HepG2 (cell line): ENCODE results near the gene CCDC87. TPM values are rescaled to one million over a fixed set of nuclear protein-coding genes. Genes with fewer than 3 reads are reported as not detected.

Source experiments
- CBX5 ChIP-seq: sonication (generic); formaldehyde crosslinking; IDR thresholded peaks from 2 replicates; pipeline ENCODE4 v1.4.0; 2020; ENCODE audit warnings: missing genetic modification reagents, borderline replicate concordance
- CHD2 ChIP-seq: IDR thresholded peaks from 2 replicates; pipeline ENCODE4 v1.6.1; 2011; ENCODE audit warnings: low read depth, low read length, improper control_type of control experiment
- DPF2 ChIP-seq: sonication (generic); formaldehyde crosslinking; IDR thresholded peaks from 2 replicates; pipeline ENCODE4 v1.4.0; 2020; ENCODE audit warnings: mild to moderate bottlenecking, low read depth, missing genetic modification reagents, borderline replicate concordance
- ETV5 ChIP-seq: IDR thresholded peaks from 2 replicates; pipeline ENCODE4 v1.6.1; 2018; ENCODE audit warnings: missing biosample characterization, missing genetic modification reagents, inconsistent platforms, borderline replicate concordance
- FOXA1 ChIP-seq, 2 experiments: fragments of 450-650 bp in 1 of 2; sonication (generic) in 1 of 2; formaldehyde crosslinking in 1 of 2; IDR thresholded peaks; 2 replicates each; pipeline versions ENCODE4 v1.4.0 to v1.6.1; 2016 to 2020; ENCODE audit warnings: missing genetic modification reagents in 1 of 2
- GABPA ChIP-seq, 2 experiments: IDR thresholded peaks; 2 replicates each; pipeline ENCODE4 v1.6.1; 2011 to 2016; ENCODE audit warnings: low read depth in 2 of 2, low read length in 1 of 2, missing biosample characterization in 1 of 2, missing genetic modification characterization in 1 of 2
- HDAC1 ChIP-seq: sonication (generic); formaldehyde crosslinking; IDR thresholded peaks from 2 replicates; pipeline ENCODE4 v1.5.1; 2020; ENCODE audit warnings: mild to moderate bottlenecking, missing genetic modification reagents
- JUND ChIP-seq: sonication (generic); formaldehyde crosslinking; IDR thresholded peaks from 2 replicates; pipeline ENCODE4 v1.8.0; 2022; ENCODE audit warnings: mild to moderate bottlenecking, missing genetic modification reagents
- NCOA1 ChIP-seq: sonication (generic); formaldehyde crosslinking; IDR thresholded peaks from 2 replicates; pipeline ENCODE4 v1.9.0; 2021; ENCODE audit warnings: missing genetic modification reagents
- NRL ChIP-seq: sonication (generic); formaldehyde crosslinking; IDR thresholded peaks from 2 replicates; pipeline ENCODE4 v1.5.0; 2020; ENCODE audit warnings: missing genetic modification reagents, mild to moderate bottlenecking, moderate library complexity, borderline replicate concordance
- POGZ ChIP-seq: sonication (generic); formaldehyde crosslinking; IDR thresholded peaks from 2 replicates; pipeline ENCODE4 v1.4.0; 2020; ENCODE audit warnings: mild to moderate bottlenecking, missing genetic modification reagents
- TBL1XR1 ChIP-seq: fragments of 150-350 bp; IDR thresholded peaks from 2 replicates; pipeline ENCODE4 v1.6.1; 2014; ENCODE audit warnings: borderline replicate concordance, low read length; ENCODE audit not compliant: partially characterized antibody
- ZBTB10 ChIP-seq: sonication (generic); formaldehyde crosslinking; IDR thresholded peaks from 2 replicates; pipeline ENCODE4 v1.4.0; 2020; ENCODE audit warnings: missing genetic modification reagents, borderline replicate concordance
- ZNF12 ChIP-seq: sonication (generic); formaldehyde crosslinking; IDR thresholded peaks from 2 replicates; pipeline ENCODE4 v1.5.0; 2020; ENCODE audit warnings: missing genetic modification reagents
- ZNF446 ChIP-seq: sonication (generic); formaldehyde crosslinking; IDR thresholded peaks from 2 replicates; pipeline ENCODE4 v1.5.0; 2020; ENCODE audit warnings: mild to moderate bottlenecking, missing genetic modification reagents
- ZNF546 ChIP-seq: sonication (generic); formaldehyde crosslinking; conservative IDR thresholded peaks from 2 replicates; pipeline ENCODE4 v1.8.1; 2023; ENCODE audit warnings: mild to moderate bottlenecking, missing genetic modification reagents
- ZSCAN9 ChIP-seq: IDR thresholded peaks from 2 replicates; pipeline ENCODE4 v1.6.1; 2016; ENCODE audit warnings: borderline replicate concordance
- polyA plus RNA-seq, 8 experiments: library from polyadenylated mRNA; depleted of rRNA in 3 of 8; stranded (reverse) in 7 of 8; unstranded in 1 of 8; fragments of >200 nt; fragmentation: Illumina TruSeq in 4 of 8; extraction: Trizol in 4 of 8; gene quantifications; 2 replicates each; pipeline versions ENCODE4 v1.2.1 to v1.2.3, GENCODE V29; 2011 to 2016; ENCODE audit warnings: low read depth in 4 of 8, missing spikeins in 1 of 8, mixed read lengths in 1 of 8; ENCODE audit not compliant: insufficient read depth in 1 of 8
- total RNA-seq, 5 experiments: library from RNA; depleted of rRNA; stranded (reverse); fragments of >200 nt; fragmentation: Illumina TruSeq; extraction: Trizol; gene quantifications; 2 replicates each; pipeline ENCODE4 v1.2.3, GENCODE V29; 2016; ENCODE audit warnings: low read depth in 1 of 5
- TF ChIP-seq, protein P1 (sequence below): sonication (generic); formaldehyde crosslinking; IDR thresholded peaks from 2 replicates; pipeline ENCODE4 v1.5.0; 2020; ENCODE audit warnings: mild to moderate bottlenecking, missing genetic modification reagents
- TF ChIP-seq, protein P2 (sequence below): sonication (generic); formaldehyde crosslinking; IDR thresholded peaks from 2 replicates; pipeline ENCODE4 v1.8.1; 2023; ENCODE audit warnings: mild to moderate bottlenecking, inconsistent platforms, moderate library complexity, missing genetic modification reagents, borderline replicate concordance
- TF ChIP-seq, protein P3 (sequence below): sonication (generic); formaldehyde crosslinking; IDR thresholded peaks from 2 replicates; pipeline ENCODE4 v1.8.1; 2022; ENCODE audit warnings: mild to moderate bottlenecking, missing genetic modification reagents

CCDC87 gene
- total and polyA plus RNA-seq, 2 of the 13 experiments (the other 11 are each of a cell fraction or from before 2014, with no cell fraction given) = 0.05 to 0.42 TPM

DNA sequence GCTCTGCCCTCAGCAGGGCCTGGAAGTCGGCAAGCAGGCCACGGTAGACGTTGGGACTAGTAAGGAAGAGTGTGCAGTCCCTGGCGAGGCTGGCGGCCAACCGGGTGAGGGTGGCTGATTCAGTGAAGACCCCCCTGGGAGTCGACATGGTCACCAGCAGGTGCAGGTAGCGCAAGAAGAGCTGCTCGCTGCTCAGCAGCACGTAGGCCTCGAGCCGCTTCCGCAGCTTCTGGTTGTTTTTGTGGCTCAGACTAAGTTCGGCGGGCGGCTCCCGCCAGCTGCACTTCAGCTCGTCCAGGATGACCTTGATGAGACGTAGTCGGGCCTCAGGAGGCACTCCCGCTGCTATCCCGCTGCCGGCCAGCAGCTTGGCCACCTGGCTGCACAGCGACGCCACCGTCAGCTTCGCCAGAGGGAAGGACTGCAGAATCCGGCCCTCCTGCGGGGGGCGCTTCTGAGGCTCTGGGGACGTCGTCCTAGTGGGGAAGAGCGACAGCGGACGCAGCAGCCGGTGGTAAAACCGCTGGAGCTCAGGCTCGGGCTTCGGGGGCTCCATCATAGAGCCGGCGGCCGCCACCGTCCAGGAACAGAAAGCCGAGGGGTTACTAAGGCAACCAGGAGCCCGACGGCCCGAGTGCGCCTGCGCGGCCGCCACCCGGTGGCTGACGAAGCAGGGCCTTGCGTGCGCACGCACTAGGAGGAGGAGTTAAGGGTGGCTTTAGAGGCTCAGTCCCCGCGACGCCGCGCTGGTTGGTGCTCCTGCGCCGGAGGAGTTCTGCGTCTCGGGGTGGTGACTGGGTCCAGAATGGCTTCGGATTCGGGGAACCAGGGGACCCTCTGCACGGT, at the start of gene CCDC87, which contains the start of gene CCS (continued):
- TF ChIP-seq CHD2 (no peak), ZNF446 (CRISPR knock-in tag) (peak; percentile 98), JUND (CRISPR knock-in tag) (no peak), POGZ (CRISPR knock-in tag) (peak; percentile 16; the same call in 1 of the 2 replicates), ZNF12 (CRISPR knock-in tag) (peak; percentile 13; the same call in 1 of the 2 replicates), ZBTB10 (CRISPR knock-in tag) (0 out of 2 replicates have a peak, but pooled peaks have one; percentile 8), CBX5 (peak; percentile 41; the same call in 1 of the 2 replicates), ZNF546 (CRISPR knock-in tag) (peak; percentile 91; the same call in 1 of the 2 replicates), NRL (CRISPR knock-in tag) (peak; percentile 92), ETV5 (peak; percentile 66), NCOA1 (CRISPR knock-in tag) (no peak), ZSCAN9 (CRISPR knock-in tag) (peak; percentile 75; the same call in 1 of the 2 replicates), FOXA1 (IDR thresholded peaks at IDR 0.05) (no peak), FOXA1 (CRISPR knock-in tag; IDR thresholded peaks at IDR 0.05) (peak; percentile 37; the same call in 1 of the 2 replicates), DPF2 (CRISPR knock-in tag) (0 out of 2 replicates have a peak, but pooled peaks have one; percentile 25), HDAC1 (CRISPR knock-in tag) (peak; percentile 87), TBL1XR1 (no peak), GABPA (IDR thresholded peaks at IDR 0.05; ENCODE audit: low read depth, low read length) (no peak), GABPA (CRISPR knock-in tag; IDR thresholded peaks at IDR 0.05; ENCODE audit: low read depth) (peak; percentile 29; the same call in 1 of the 2 replicates)
- TF ChIP-seq, protein P1, sequence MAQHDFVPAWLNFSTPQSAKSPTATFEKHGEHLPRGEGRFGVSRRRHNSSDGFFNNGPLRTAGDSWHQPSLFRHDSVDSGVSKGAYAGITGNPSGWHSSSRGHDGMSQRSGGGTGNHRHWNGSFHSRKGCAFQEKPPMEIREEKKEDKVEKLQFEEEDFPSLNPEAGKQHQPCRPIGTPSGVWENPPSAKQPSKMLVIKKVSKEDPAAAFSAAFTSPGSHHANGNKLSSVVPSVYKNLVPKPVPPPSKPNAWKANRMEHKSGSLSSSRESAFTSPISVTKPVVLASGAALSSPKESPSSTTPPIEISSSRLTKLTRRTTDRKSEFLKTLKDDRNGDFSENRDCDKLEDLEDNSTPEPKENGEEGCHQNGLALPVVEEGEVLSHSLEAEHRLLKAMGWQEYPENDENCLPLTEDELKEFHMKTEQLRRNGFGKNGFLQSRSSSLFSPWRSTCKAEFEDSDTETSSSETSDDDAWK (CRISPR knock-in tag) = no peak
- TF ChIP-seq, protein P2, sequence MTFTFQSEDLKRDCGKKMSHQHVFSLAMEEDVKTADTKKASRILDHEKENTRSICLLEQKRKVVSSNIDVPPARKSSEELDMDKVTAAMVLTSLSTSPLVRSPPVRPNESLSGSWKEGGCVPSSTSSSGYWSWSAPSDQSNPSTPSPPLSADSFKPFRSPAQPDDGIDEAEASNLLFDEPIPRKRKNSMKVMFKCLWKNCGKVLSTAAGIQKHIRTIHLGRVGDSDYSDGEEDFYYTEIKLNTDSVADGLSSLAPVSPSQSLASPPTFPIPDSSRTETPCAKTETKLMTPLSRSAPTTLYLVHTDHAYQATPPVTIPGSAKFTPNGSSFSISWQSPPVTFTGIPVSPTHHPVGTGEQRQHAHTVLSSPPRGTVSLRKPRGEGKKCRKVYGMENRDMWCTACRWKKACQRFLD = peak; percentile 84; the same call in 1 of the 2 replicates
- TF ChIP-seq, protein P3, sequence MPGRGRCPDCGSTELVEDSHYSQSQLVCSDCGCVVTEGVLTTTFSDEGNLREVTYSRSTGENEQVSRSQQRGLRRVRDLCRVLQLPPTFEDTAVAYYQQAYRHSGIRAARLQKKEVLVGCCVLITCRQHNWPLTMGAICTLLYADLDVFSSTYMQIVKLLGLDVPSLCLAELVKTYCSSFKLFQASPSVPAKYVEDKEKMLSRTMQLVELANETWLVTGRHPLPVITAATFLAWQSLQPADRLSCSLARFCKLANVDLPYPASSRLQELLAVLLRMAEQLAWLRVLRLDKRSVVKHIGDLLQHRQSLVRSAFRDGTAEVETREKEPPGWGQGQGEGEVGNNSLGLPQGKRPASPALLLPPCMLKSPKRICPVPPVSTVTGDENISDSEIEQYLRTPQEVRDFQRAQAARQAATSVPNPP (CRISPR knock-in tag) = no peak
